K562 (cell line): ENCODE measurements around the gene PNPLA2. TPM values are rescaled to one million over a fixed set of nuclear protein-coding genes. Genes with fewer than 3 reads are reported as not detected.

Experiments
- ATAC-seq: fragments of 200-7000 bp; cut with Tn5 transposase; 3 replicates; pipeline ENCODE4 v1.9.1; 2020; ENCODE audit warnings: moderate library complexity
- BruUV-seq: library from RNA; stranded (reverse); fragments of 400-500 nt; replicated peaks from 2 replicates; lab custom pipeline; 2021; lab: Mats Ljungman, UMichigan
- CTCF ChIA-PET: fragments of 300-600 bp; formaldehyde crosslinking; extraction: SDS; loops from one replicate; lab custom pipeline; 2021; ENCODE audit warnings: low intra/inter-chr PET ratio; lab: Yijun Ruan, JAX
- POLR2A ChIA-PET: fragments of 300-600, 350-650 bp; sonication (Branson Sonifier 250); formaldehyde crosslinking; extraction: SDS; loops from one replicate; lab custom pipeline; 2021; ENCODE audit warnings: antibody characterized with exemption, inconsistent platforms; lab: Yijun Ruan, JAX
- DNase-seq, 4 experiments: peaks; one replicate each; pipeline versions ENCODE4 v3.0.0 to v3.0.0-alpha.2; 2011 to 2018; ENCODE audit warnings: low spot score in 3 of 4, mixed read lengths in 3 of 4; ENCODE audit errors: extremely low read depth in 1 of 4
- FAIRE-seq: peaks from 2 replicates; lab custom pipeline; 2011; peaks lifted over from hg19 to GRCh38; lab: Jason Lieb, UNC
- H2AFZ ChIP-seq: 2 replicates; pipeline ENCODE4 v1.6.0; 2011; ENCODE audit warnings: low read depth, low read length, control low read depth, inconsistent platforms
- H3K27ac ChIP-seq: fragments of 200-600 bp; 3 replicates; pipeline ENCODE4 v1.8.0; 2011; ENCODE audit warnings: low read depth, mild to moderate bottlenecking, control low read depth, inconsistent platforms, low read length, moderate library complexity, mixed read lengths; ENCODE audit errors: extremely low read depth
- H3K27me3 ChIP-seq, 2 experiments: fragments of 300-600 bp in 1 of 2; 2 replicates in 1 of 2; 3 replicates in 1 of 2; pipeline versions ENCODE4 v1.6.0 to v1.8.0; 2011; ENCODE audit warnings: inconsistent platforms in 2 of 2, low read length in 2 of 2, mild to moderate bottlenecking in 1 of 2, mixed read lengths in 1 of 2, moderate library complexity in 1 of 2; ENCODE audit not compliant: control insufficient read depth in 2 of 2, insufficient read depth in 2 of 2
- H3K36me3 ChIP-seq: fragments of 300-600 bp; 3 replicates; pipeline ENCODE4 v1.8.0; 2011; ENCODE audit warnings: mild to moderate bottlenecking, low read length, inconsistent platforms; ENCODE audit not compliant: control insufficient read depth, insufficient read depth
- H3K4me1 ChIP-seq, 2 experiments: fragments of 200-600 bp in 1 of 2; replicated peaks in 1 of 2; 2 replicates in 1 of 2; 3 replicates in 1 of 2; pipeline versions ENCODE4 v1.5.1 to v1.8.0; 2011; ENCODE audit warnings: inconsistent platforms in 2 of 2, low read length in 2 of 2, mild to moderate bottlenecking in 1 of 2, mixed read lengths in 1 of 2, moderate library complexity in 1 of 2; ENCODE audit not compliant: control insufficient read depth in 2 of 2, insufficient read depth in 2 of 2
- H3K4me2 ChIP-seq: 2 replicates; pipeline ENCODE4 v1.6.1; 2011; ENCODE audit warnings: low read length, control low read depth, inconsistent platforms, mixed read lengths; ENCODE audit not compliant: insufficient read depth
- H3K4me3 ChIP-seq: fragments of 200-600 bp; sonication (generic), shearing (Covaris generic); 2 replicates; pipeline ENCODE4 v1.5.1; 2016; ENCODE audit warnings: control low read depth, inconsistent platforms
- H3K79me2 ChIP-seq: fragments of 200-600 bp; 3 replicates; pipeline ENCODE4 v1.8.0; 2011; ENCODE audit warnings: low read length, inconsistent platforms; ENCODE audit not compliant: control insufficient read depth, insufficient read depth
- H3K9ac ChIP-seq, 2 experiments: 2 replicates each; pipeline versions ENCODE4 v1.6.0 to v1.6.1; 2011; ENCODE audit warnings: low read depth in 2 of 2, low read length in 2 of 2, control low read depth in 1 of 2, inconsistent platforms in 1 of 2, mild to moderate bottlenecking in 1 of 2, mixed read lengths in 1 of 2; ENCODE audit not compliant: insufficient read depth in 1 of 2
- H3K9me1 ChIP-seq: one replicate; pipeline ENCODE4 v1.6.0; 2011; ENCODE audit warnings: inconsistent platforms, mild to moderate bottlenecking, low read length, moderate library complexity; ENCODE audit not compliant: control insufficient read depth, insufficient read depth
- H3K9me3 ChIP-seq: replicated peaks from 2 replicates; pipeline ENCODE4 v1.5.1; 2011; ENCODE audit warnings: low read depth, low read length, inconsistent platforms; ENCODE audit not compliant: control insufficient read depth, insufficient read depth
- H4K20me1 ChIP-seq: replicated peaks from 2 replicates; pipeline ENCODE4 v1.6.1; 2011; ENCODE audit warnings: low read length, inconsistent platforms, mixed read lengths; ENCODE audit not compliant: control insufficient read depth, insufficient read depth
- ILF3 ChIP-seq: fragments of 450-650 bp; IDR thresholded peaks from 2 replicates; pipeline ENCODE4 v1.6.1; 2018; ENCODE audit warnings: antibody characterized with exemption, mild to moderate bottlenecking, moderate library complexity, borderline replicate concordance
- PML ChIP-seq: IDR thresholded peaks from 2 replicates; pipeline ENCODE4 v1.6.1; 2012; ENCODE audit warnings: low read length, inconsistent platforms
- STAT5A ChIP-seq: IDR thresholded peaks from 2 replicates; pipeline ENCODE4 v1.6.1; 2012; ENCODE audit warnings: low read length, inconsistent platforms, borderline replicate concordance
- WGBS: fragments of 100-300 bp; shearing (Covaris generic); methylation state at CpG from one replicate; pipeline ENCODE4 v1.1.6; 2016; ENCODE audit warnings: low coverage, mixed read lengths; ENCODE audit not compliant: insufficient coverage; ENCODE audit errors: missing lambda C conversion rate; 5-methylcytosine and 5-hydroxymethylcytosine counted together
- in situ Hi-C: fragments of 300-500 bp; cut with MboI; formaldehyde crosslinking; loops from 4 replicates; pipeline ENCODE4 v1.15.0; 2018; ENCODE audit warnings: inconsistent platforms, mixed read lengths
- intact Hi-C: fragments of 100-400 bp; cut with micrococcal nuclease; formaldehyde crosslinking; loops from 2 replicates; pipeline ENCODE4 v1.14.2; 2022
- polyA plus RNA-seq, 8 experiments: library from polyadenylated mRNA; depleted of rRNA in 4 of 8; stranded (reverse) in 5 of 8; unstranded in 3 of 8; fragments of >200 nt; fragmentation: Nextera tagmentation in 2 of 8; fragmentation: Illumina TruSeq in 1 of 8; extraction: Ambion mirVana in 2 of 8; extraction: Trizol in 1 of 8; gene quantifications; 2 replicates each; pipeline versions ENCODE4 v1.2.1 to v1.2.3, GENCODE V29; 2011 to 2014; ENCODE audit warnings: inconsistent platforms in 1 of 8, missing spikeins in 1 of 8
- total RNA-seq, 7 experiments: library from RNA; depleted of rRNA in 6 of 7; stranded (reverse); fragments of >200 nt in 6 of 7; fragmentation: Illumina TruSeq in 2 of 7; extraction: Trizol in 2 of 7; gene quantifications; 2 replicates each; pipeline versions ENCODE4 v1.2.1 to v1.2.3, GENCODE V29; 2011 to 2021; ENCODE audit warnings: low replicate concordance in 1 of 7
- TF ChIP-seq, protein P1 (sequence below), 2 experiments: fragments of 450-650 bp; formaldehyde crosslinking in 1 of 2; IDR thresholded peaks; 2 replicates each; pipeline versions ENCODE4 v1.4.0 to v1.6.1; 2014 to 2020; ENCODE audit warnings: mild to moderate bottlenecking in 2 of 2, borderline replicate concordance in 1 of 2, low read depth in 1 of 2

Gene PNPLA2
- total and polyA plus RNA-seq, 9 of the 15 experiments (the other 6 are each of a cell fraction or from before 2014, with no cell fraction given) = 0.39 to 87.1 (median 8.4) TPM

GRCh38 chr11:858053-858761 is 39.5 kb downstream of the PNPLA2 start:
- Histone ChIP-seq H3K9me1 (peaks cover 5% of the 10 kb centered on the region), H4K20me1 (peaks cover 14% of the 10 kb centered on the region), H3K4me2 (no peak overlapping the region), H3K4me1 (peaks cover 14 to 93% of the 10 kb centered on the region in 2 experiments), H3K4me3 (no peak overlapping the region), H3K36me3 (no peaks in the 10 kb centered on the region), H3K27ac (no peak overlapping the region), H3K9me3 (no peaks in the 10 kb centered on the region), H3K9ac (no peak overlapping the region; a peak in 1 of 4 replicates), H3K27me3 (no peaks in the 10 kb centered on the region), H2AFZ (no peak overlapping the region), H3K79me2 (no peaks in the 10 kb centered on the region)
- ChIA-PET POLR2A (interaction anchor here (0.7 kb wide), 1 partner anchor 18 kb away, joined by 3 read pairs; no protein-coding TSS in a partner anchor), CTCF (no interaction called here)
- DNase-seq (no peak), ATAC-seq (no peak), FAIRE-seq (no peak)
- WGBS = 80% methylated on average over 23 of the region's 27 CpGs
- intact Hi-C loops = no loop called here
- TF ChIP-seq PML = no peak
- TF ChIP-seq ILF3 = no peak
- peak; percentile 7; the same call in 1 of the 2 replicates for TF ChIP-seq STAT5A
- TF ChIP-seq, protein P1, sequence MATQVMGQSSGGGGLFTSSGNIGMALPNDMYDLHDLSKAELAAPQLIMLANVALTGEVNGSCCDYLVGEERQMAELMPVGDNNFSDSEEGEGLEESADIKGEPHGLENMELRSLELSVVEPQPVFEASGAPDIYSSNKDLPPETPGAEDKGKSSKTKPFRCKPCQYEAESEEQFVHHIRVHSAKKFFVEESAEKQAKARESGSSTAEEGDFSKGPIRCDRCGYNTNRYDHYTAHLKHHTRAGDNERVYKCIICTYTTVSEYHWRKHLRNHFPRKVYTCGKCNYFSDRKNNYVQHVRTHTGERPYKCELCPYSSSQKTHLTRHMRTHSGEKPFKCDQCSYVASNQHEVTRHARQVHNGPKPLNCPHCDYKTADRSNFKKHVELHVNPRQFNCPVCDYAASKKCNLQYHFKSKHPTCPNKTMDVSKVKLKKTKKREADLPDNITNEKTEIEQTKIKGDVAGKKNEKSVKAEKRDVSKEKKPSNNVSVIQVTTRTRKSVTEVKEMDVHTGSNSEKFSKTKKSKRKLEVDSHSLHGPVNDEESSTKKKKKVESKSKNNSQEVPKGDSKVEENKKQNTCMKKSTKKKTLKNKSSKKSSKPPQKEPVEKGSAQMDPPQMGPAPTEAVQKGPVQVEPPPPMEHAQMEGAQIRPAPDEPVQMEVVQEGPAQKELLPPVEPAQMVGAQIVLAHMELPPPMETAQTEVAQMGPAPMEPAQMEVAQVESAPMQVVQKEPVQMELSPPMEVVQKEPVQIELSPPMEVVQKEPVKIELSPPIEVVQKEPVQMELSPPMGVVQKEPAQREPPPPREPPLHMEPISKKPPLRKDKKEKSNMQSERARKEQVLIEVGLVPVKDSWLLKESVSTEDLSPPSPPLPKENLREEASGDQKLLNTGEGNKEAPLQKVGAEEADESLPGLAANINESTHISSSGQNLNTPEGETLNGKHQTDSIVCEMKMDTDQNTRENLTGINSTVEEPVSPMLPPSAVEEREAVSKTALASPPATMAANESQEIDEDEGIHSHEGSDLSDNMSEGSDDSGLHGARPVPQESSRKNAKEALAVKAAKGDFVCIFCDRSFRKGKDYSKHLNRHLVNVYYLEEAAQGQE (IDR thresholded peaks at IDR 0.05; ENCODE audit: borderline replicate concordance) = peak; percentile 27; the same call in 1 of the 2 replicates
- TF ChIP-seq, protein P1 (CRISPR knock-in tag; IDR thresholded peaks at IDR 0.05; ENCODE audit: low read depth) = no peak
- BruUV-seq = no TSS peak
- in situ Hi-C loops = no loop called here
